Activated effector memory CD4-positive, alpha-beta T cell treated with Interleukin-2 at 50 U/mL for 16 hours (primary cell): Measurements from ENCODE around the gene LHFPL3.
"Not testable (repeated sequence)": the region's sequence is repeated elsewhere in the genome, so short reads cannot be mapped to it uniquely, and the experiment has no call there.

Source experiments
- DNase-seq: peaks from one replicate; pipeline ENCODE4 v3.0.0-alpha.2; 2020

The LHFPL3 gene

GRCh38 chr7:104625956-104626355 lies 297.6 kb downstream of the LHFPL3 start:
- DNase-seq = no peak

DNA sequence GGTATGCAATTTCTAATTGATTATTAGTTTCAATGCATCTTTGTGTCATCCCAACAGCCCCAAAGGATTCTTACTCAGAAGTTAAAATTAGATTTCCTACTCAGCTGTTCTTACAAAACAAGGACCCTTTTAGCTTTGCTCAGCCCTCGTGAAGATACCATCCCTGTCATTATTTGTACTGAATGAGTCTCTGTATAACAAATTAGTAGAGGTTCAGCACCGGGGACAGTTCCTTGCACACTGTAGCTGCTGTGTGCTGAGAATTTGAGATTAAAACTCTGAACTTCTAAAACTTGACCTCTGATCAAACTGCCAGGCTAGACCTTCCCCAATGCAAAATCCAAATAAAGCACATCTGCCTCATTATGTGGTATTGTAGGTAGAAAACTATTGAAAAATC lies 299.1 kb downstream of the LHFPL3 start:
- no peak for DNase-seq

GRCh38 chr7:104628017-104628416 lies 299.6 kb downstream of the LHFPL3 start:
- DNase-seq = no peak

- DNase-seq = no peak
These were observed 301.0 kb downstream of the LHFPL3 start for GRCh38 chr7:104629408-104629807.

GRCh38 chr7:104640506-104640905 lies 312.1 kb downstream of the LHFPL3 start:
- no peak for DNase-seq

GRCh38 chr7:104642560-104642959 lies 314.2 kb downstream of the LHFPL3 start:
- DNase-seq = no peak

DNA sequence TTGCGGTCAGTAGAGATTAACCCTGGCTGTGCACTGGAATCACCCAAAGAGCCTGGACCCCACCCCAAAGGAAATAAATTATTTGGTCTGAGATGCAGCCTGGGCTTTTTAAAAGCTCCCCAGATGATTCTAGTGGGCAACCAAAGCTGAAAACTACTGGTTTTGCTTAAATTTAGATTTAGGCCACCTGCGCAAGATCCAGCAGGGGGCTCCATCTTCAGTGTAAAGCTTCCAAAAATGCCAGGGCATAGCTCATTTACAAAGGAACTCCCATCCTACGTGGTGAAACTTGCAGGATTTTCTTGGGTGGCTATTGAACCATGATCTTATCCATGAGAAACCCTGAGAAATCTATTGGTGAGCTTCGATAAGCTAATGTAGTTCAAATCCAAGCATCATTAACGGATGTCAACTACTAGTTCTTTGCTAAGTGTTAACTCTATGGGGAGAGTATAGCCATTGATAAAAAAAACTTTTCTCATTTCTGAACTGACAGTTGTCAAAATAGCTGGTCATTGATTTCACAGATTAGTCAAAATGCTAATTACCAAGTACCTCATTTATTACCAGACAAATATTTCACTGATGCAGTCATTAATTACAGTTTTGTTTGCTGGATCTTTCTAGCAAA lies 315.3 kb downstream of the LHFPL3 start:
- no peak for DNase-seq

DNA sequence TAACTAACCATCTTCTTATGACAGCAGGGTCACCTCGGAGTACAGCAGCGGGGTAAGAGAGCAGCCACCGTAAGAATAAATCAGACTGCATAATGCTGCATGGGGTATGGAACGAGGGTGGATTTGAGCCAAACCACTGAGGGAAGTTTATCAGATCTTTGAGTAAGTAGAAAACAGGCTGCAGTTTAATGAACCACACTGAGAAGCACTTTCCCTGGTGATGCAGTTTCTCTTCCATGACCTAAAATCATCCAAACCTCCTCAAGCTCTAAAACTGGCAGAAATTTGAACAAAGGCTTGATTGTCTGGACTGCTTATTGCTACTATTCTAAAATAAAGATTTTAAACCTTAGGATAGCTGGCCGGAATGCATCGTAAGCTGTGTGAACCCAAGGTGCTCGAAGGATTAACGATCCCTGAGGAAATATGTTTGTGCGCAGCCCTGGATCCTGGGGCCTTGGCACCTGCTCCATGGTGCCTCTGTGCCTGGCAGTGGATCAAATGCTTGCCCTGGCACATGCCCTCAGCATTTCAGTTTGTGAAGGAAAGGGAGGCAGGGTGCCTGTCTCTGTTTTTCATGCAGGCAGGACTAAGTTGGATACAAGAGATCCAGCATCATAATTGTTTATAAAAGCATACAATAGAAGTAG lies 322.7 kb downstream of the LHFPL3 start:
- no peak for DNase-seq

GRCh38 chr7:104652434-104652833 lies 324.0 kb downstream of the LHFPL3 start:
- no peak for DNase-seq

- DNase-seq = no peak
These were observed 324.5 kb downstream of the LHFPL3 start for GRCh38 chr7:104652865-104653264.

DNA sequence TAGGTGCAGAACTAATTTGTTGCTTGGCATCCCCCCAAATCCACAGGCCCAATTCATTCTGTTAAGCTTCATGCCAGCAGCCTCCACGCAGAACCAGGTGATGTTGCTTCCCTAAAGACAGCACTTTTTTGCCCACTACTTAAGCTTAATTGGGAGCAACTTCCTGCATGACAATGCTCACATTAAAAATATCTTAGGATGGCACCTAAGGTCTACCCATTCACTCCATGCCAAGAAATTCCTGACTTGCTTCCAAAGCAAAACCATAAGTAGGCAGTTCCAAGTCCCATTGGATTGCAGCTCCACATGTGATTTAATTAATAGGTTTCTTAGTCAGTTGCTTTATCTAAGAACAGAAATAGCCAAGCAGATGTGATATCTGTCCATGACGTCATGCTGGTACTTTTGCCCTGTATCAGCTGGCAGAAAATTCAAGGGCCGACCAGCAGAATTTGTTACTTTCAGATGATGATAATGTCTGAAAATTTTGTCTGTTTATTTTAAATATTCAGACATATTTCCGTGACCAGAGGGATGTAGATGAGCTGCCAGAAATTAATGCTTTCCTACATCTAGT lies 325.5 kb downstream of the LHFPL3 start:
- DNase-seq = no peak

DNA sequence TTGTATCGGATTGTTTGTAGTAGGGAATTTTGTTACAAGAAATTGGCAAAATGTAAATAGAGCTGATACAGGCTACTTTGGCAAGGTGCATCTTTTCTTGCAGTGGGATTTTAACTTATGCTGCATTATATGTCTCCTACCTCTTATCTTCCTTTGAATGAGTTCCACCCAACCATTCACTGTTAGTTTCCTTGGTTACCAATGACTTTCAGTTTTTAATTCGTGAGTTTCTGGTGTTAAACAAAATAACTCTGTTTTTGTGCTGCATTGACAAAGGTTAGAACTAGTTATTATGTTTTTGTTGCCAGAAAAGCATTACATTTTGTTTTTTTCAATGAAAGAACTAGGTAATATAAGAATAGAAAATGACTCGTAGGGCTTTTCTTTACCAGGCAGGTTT lies 327.2 kb downstream of the LHFPL3 start:
- no peak for DNase-seq

DNA sequence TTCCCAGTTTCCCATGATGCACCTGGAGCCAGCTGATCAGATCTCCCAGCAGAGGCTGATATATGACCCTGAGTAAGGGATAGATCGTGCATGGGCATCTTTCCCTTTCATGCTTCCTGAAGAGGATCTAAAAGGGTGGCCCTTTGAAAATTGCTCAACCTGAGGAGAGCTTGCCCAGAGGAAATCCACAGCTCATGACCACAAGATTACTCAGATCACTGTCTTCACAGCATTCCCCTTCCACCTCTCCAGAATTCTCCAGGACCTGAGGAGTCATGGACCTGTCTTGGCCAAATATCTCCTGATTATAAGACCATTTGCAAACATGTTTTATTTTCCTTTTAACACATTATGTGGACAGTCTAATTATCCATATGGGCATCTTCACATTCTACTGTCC lies 328.1 kb downstream of the LHFPL3 start:
- DNase-seq = no peak

GRCh38 chr7:104657134-104657533 lies 328.7 kb downstream of the LHFPL3 start:
- no peak for DNase-seq

- no peak for DNase-seq
These were observed 333.2 kb downstream of the LHFPL3 start for GRCh38 chr7:104661575-104661974.

DNA sequence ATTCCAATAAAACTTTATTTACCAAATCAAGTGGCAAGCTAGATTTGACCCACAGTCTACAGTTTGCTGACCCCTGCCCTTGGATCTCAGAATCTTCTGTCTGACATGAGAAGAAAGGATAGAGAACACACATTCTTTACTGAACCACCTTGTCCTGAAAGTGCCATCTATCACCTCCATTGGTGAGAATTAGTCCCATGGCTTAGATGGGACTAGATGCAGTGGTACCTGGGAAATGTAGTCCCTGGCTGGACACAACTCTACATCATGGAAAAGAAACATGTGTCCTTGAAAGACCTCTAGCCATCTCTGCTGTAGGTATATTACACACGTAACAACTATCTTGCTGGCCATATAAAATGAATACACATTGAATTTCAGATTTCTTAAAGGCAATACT lies 336.2 kb downstream of the LHFPL3 start:
- DNase-seq = no peak

GRCh38 chr7:104677587-104677986 lies 349.2 kb downstream of the LHFPL3 start:
- no peak for DNase-seq

GRCh38 chr7:104679085-104679484 lies 350.7 kb downstream of the LHFPL3 start:
- no peak for DNase-seq

- DNase-seq = no peak
These were observed 357.9 kb downstream of the LHFPL3 start for GRCh38 chr7:104686286-104686685.

DNA sequence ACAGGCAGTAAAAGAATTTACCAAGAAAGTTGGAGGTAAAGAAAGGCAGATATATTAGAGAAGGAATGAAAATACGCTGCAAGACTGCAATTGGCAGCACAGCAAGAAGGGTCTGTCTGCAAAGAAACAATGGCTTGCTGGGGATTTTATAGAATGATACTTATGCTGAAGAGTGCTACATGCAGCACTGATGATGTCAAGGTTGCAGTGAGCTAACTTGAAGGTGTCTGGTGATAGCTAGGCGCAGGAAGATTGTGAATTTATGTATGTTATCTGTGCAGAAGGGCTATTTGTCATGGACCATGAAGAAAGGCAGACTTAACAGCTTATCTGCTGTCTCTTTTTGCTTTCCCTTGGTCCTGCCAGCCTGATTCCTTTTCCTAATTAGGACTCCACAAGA lies 366.3 kb downstream of the LHFPL3 start:
- DNase-seq = no peak

GRCh38 chr7:104695563-104695962 lies 367.2 kb downstream of the LHFPL3 start:
- no peak for DNase-seq

DNA sequence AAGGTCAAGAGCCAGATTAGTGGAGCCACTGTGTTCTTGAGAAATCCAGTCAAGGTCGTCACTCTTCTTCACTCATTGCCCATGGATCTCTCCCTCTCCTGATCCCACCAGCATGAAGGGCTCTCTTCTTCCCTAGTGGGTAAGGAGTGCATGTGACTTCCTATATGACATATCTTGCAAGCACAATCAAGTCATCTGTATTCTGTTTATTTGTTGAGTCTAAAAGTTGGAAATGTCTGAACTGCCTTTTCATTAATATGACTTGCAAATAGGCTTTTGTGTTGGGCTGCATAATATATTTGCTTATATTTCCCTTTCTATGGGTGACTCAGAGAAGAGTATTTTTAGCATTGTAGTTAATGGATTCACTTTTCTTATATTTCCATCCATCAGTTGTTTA lies 371.9 kb downstream of the LHFPL3 start:
- DNase-seq = no peak

- DNase-seq = not testable (repeated sequence)
These were observed 392.6 kb downstream of the LHFPL3 start for GRCh38 chr7:104721027-104721426.

DNA sequence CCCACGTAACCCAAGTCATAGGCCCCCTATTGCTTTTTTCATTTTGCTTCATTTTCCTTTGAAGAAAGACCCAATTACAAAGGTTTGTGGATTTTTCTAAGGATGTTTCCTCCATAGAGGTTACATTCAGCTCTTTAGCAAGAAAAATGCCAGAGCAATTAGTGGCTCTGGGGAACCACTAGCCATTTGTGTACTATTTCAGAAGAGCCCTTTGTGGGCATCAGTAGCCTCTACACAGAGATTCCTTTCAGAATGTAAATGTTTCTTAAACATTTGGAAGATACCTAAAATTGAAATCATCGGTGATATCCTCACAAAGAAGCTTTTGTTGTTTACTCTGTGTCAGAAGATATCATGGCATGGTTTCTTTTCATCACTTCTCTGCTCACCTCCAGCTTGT lies 394.6 kb downstream of the LHFPL3 start:
- no peak for DNase-seq

DNA sequence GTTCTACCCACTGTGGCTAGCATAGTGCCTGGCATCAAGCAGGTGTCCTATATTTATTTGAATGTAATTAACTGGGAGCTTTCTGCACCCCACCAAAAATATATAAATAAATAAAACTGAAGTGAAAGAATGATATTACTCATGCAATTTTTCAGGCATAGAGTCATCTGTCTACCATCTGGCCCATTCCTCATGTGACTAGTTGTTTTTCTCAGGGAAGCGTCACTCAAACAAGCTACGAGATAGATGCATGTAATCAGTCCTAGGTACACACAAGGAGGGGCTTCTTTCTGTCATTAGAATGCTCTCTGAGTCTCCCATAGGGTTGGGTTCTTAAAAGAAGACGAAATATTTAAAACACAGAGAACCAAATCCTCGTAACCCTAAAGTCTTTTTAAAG lies 430.1 kb downstream of the LHFPL3 start:
- no peak for DNase-seq
